Esophagus muscularis mucosa (tissue), 3 donors: ENCODE data around the gene IRX1.

ENCODE experiments used
- POLR2A ChIP-seq: fragments of 450-650 bp; IDR thresholded peaks from one replicate; pipeline ENCODE4 v1.6.1; 2017; ENCODE audit warnings: antibody characterized with exemption, moderate library complexity, mild to moderate bottlenecking, low read depth
- POLR2AphosphoS5 ChIP-seq, 2 donors: sonication (generic); formaldehyde crosslinking; IDR thresholded peaks; one replicate each; pipeline ENCODE4 v1.6.1; 2017; ENCODE audit warnings: antibody characterized with exemption in 2 of 2
- TF ChIP-seq, protein P1 (sequence below), 3 experiments: fragments of 200-600 bp in 2 of 3; fragments of 450-650 bp in 1 of 3; sonication (generic) in 2 of 3; IDR thresholded peaks; one replicate each; pipeline ENCODE4 v1.5.1; 2017 to 2019; ENCODE audit warnings: antibody characterized with exemption in 3 of 3, mild to moderate bottlenecking in 2 of 3, moderate library complexity in 1 of 3

DNA sequence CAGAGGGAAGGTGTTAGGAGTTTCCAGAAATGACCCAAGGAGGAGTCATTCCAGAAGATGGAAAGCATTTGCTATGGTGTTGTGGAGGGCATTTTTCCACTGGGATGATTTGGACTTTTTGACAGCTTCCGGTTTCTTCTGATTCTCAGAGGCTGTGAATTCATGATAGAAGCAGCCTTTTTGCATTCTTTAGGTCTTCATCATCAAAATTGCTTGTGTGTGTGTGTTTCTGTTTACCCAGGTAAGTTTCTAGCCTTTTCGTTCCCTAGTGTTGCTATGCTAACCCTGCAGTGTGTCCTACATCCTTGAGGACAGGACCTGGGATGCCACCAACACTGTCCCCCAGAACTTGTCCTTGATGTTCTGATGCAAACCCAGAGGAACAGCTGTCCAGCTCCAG is 19.6 kb downstream of the IRX1 start:
- TF ChIP-seq, protein P1, sequence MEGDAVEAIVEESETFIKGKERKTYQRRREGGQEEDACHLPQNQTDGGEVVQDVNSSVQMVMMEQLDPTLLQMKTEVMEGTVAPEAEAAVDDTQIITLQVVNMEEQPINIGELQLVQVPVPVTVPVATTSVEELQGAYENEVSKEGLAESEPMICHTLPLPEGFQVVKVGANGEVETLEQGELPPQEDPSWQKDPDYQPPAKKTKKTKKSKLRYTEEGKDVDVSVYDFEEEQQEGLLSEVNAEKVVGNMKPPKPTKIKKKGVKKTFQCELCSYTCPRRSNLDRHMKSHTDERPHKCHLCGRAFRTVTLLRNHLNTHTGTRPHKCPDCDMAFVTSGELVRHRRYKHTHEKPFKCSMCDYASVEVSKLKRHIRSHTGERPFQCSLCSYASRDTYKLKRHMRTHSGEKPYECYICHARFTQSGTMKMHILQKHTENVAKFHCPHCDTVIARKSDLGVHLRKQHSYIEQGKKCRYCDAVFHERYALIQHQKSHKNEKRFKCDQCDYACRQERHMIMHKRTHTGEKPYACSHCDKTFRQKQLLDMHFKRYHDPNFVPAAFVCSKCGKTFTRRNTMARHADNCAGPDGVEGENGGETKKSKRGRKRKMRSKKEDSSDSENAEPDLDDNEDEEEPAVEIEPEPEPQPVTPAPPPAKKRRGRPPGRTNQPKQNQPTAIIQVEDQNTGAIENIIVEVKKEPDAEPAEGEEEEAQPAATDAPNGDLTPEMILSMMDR (IDR thresholded peaks at IDR 0.05): no peak
- TF ChIP-seq POLR2A (no peak), POLR2AphosphoS5 (IDR thresholded peaks at IDR 0.05) (no peak)
